Osteocyte (in vitro differentiated cells): ENCODE results near the gene PRR33. TPM values are rescaled to one million over a fixed set of nuclear protein-coding genes. Genes with fewer than 3 reads are reported as not detected.
"Not testable (repeated sequence)": the region's sequence is repeated elsewhere in the genome, so short reads cannot be mapped to it uniquely, and the experiment has no call there.

Source experiments
- DNase-seq: peaks from one replicate; pipeline ENCODE4 v3.0.0; 2021; ENCODE audit warnings: mixed read lengths; ENCODE audit not compliant: unreplicated experiment; ENCODE audit errors: extremely low spot score
- H3K27ac Mint-ChIP-seq: one replicate; pipeline ENCODE4 v1.8.0; 2021; ENCODE audit warnings: mild to moderate bottlenecking, mixed read lengths; ENCODE audit not compliant: unreplicated experiment
- H3K27me3 Mint-ChIP-seq: one replicate; pipeline ENCODE4 v1.8.0; 2021; ENCODE audit warnings: mixed read lengths; ENCODE audit not compliant: unreplicated experiment
- H3K36me3 Mint-ChIP-seq: one replicate; pipeline ENCODE4 v1.8.0; 2021; ENCODE audit warnings: mixed read lengths; ENCODE audit not compliant: unreplicated experiment
- H3K4me1 Mint-ChIP-seq: one replicate; pipeline ENCODE4 v1.8.0; 2021; ENCODE audit warnings: mixed read lengths; ENCODE audit not compliant: unreplicated experiment
- H3K4me3 Mint-ChIP-seq: one replicate; pipeline ENCODE4 v1.8.0; 2021; ENCODE audit warnings: mild to moderate bottlenecking, moderate library complexity, mixed read lengths; ENCODE audit not compliant: unreplicated experiment
- H3K9me3 Mint-ChIP-seq: one replicate; pipeline ENCODE4 v1.8.0; 2021; ENCODE audit warnings: mixed read lengths; ENCODE audit not compliant: unreplicated experiment
- CTCF ChIP-seq: fragments of 200-600 bp; sonication (generic); IDR thresholded peaks from 2 replicates; pipeline ENCODE4 v1.5.0; 2021; ENCODE audit warnings: antibody characterized with exemption, mild to moderate bottlenecking, moderate library complexity
- long read RNA-seq: library from polyadenylated mRNA; unstranded; transcript quantifications from one replicate; pipeline ENCODE4 v2.0.0, GENCODE V29; 2021
- total RNA-seq: library from RNA; stranded (reverse); gene quantifications from 2 replicates; pipeline ENCODE4 v1.2.1, GENCODE V29; 2021

The PRR33 gene
- total RNA-seq = not detected in 2 replicates
- long read RNA-seq = 0 reads

- Mint-ChIP-seq H3K27ac (no peak within 1 kb of the TSS), H3K36me3 (peaks cover 7% of the 10 kb centered on the region), H3K4me3 (no peak within 1 kb of the TSS), H3K27me3 (peaks cover 9% of the 10 kb centered on the region), H3K4me1 (peaks cover 2% of the 10 kb centered on the region), H3K9me3 (no peaks in the 10 kb centered on the region)
- DNase-seq = no peak
- TF ChIP-seq CTCF = no peak
Observed at GRCh38 chr11:1891831-1892115, at the start of gene PRR33. TSS of gene PRR33 (minus strand) at chr11:1891895. CDS start at chr11:1890584, 1,311 bp downstream.

GRCh38 chr11:1939788-1940187 lies 48.1 kb upstream of the PRR33 start:
- H3K36me3 Mint-ChIP-seq, H3K9me3 Mint-ChIP-seq, H3K4me1 Mint-ChIP-seq, H3K27me3 Mint-ChIP-seq, H3K4me3 Mint-ChIP-seq: not testable (repeated sequence)
- H3K27ac Mint-ChIP-seq = peak overlapping the region; percentile 40
- DNase-seq = peak; percentile 72

- peak; percentile 68 for DNase-seq
- H3K36me3 Mint-ChIP-seq = no peaks in the 10 kb centered on the region
Observed at GRCh38 chr11:1939006-1939625, 47.4 kb upstream of the PRR33 start.

GRCh38 chr11:1938343-1939005 lies 46.8 kb upstream of the PRR33 start:
- DNase-seq = peak; percentile 79
- no peak overlapping the region for H3K4me3 Mint-ChIP-seq
- H3K36me3 Mint-ChIP-seq = peaks cover 2% of the 10 kb centered on the region

More at GRCh38 chr11:1939006-1939625, 47.4 kb upstream of the PRR33 start:
- no peaks in the 10 kb centered on the region for H3K9me3 Mint-ChIP-seq
- TF ChIP-seq CTCF = no peak
- H3K4me1 Mint-ChIP-seq = peaks cover 4% of the 10 kb centered on the region
- H3K27ac Mint-ChIP-seq = no peak overlapping the region
- H3K27me3 Mint-ChIP-seq = no peaks in the 10 kb centered on the region
- no peak overlapping the region for H3K4me3 Mint-ChIP-seq

GRCh38 chr11:1937616-1938342 lies 46.1 kb upstream of the PRR33 start:
- Mint-ChIP-seq H3K27ac (no peak overlapping the region), H3K4me1 (no peaks in the 10 kb centered on the region), H3K9me3 (no peaks in the 10 kb centered on the region), H3K36me3 (peaks cover 3% of the 10 kb centered on the region), H3K27me3 (peaks cover 9% of the 10 kb centered on the region), H3K4me3 (no peak overlapping the region)
- TF ChIP-seq CTCF = no peak
- no peak for DNase-seq

More at GRCh38 chr11:1938343-1939005, 46.8 kb upstream of the PRR33 start:
- Mint-ChIP-seq H3K27ac (no peak overlapping the region), H3K9me3 (no peaks in the 10 kb centered on the region), H3K4me1 (no peaks in the 10 kb centered on the region), H3K27me3 (peaks cover 3% of the 10 kb centered on the region)
- TF ChIP-seq CTCF = no peak
